H9 (cell line): ENCODE measurements around the gene ICAM2. TPM values are rescaled to one million over a fixed set of nuclear protein-coding genes. Genes with fewer than 3 reads are reported as not detected.

Source experiments
- DNase-seq: peaks from one replicate; pipeline ENCODE4 v3.0.0-alpha.2; 2017
- H2AFZ ChIP-seq: one replicate; pipeline ENCODE4 v1.6.1; 2013; ENCODE audit warnings: mild to moderate bottlenecking, low read length, control low read depth, moderate library complexity
- H2AK5ac ChIP-seq: 2 replicates; pipeline ENCODE4 v1.6.1; 2013; ENCODE audit warnings: low read length, control low read depth, mixed read lengths; ENCODE audit not compliant: insufficient read length
- H2BK120ac ChIP-seq: one replicate; pipeline ENCODE4 v1.6.1; 2013; ENCODE audit warnings: low read depth, mild to moderate bottlenecking, low read length, control low read depth, inconsistent platforms; ENCODE audit not compliant: poor library complexity, severe bottlenecking
- H2BK12ac ChIP-seq: 2 replicates; pipeline ENCODE4 v1.6.1; 2013; ENCODE audit warnings: low read length, control low read depth, mixed read lengths, low read depth; ENCODE audit not compliant: insufficient read length
- H2BK15ac ChIP-seq: 2 replicates; pipeline ENCODE4 v1.6.1; 2013; ENCODE audit warnings: low read depth, low read length, control low read depth
- H2BK20ac ChIP-seq: one replicate; pipeline ENCODE4 v1.6.1; 2013; ENCODE audit warnings: low read depth, mild to moderate bottlenecking, low read length, control low read depth, inconsistent platforms; ENCODE audit not compliant: poor library complexity, severe bottlenecking
- H2BK5ac ChIP-seq: 2 replicates; pipeline ENCODE4 v1.6.1; 2013; ENCODE audit warnings: low read length, control low read depth, mixed read lengths; ENCODE audit not compliant: insufficient read length
- H3K14ac ChIP-seq: 2 replicates; pipeline ENCODE4 v1.6.1; 2013; ENCODE audit warnings: low read length, control low read depth; ENCODE audit not compliant: insufficient read depth
- H3K18ac ChIP-seq: 2 replicates; pipeline ENCODE4 v1.6.1; 2013; ENCODE audit warnings: low read depth, mild to moderate bottlenecking, mixed read lengths, low read length, control low read depth; ENCODE audit not compliant: insufficient read length
- H3K23ac ChIP-seq: 2 replicates; pipeline ENCODE4 v1.6.1; 2013; ENCODE audit warnings: low read length, control low read depth, mixed read lengths, low read depth; ENCODE audit not compliant: insufficient read length
- H3K23me2 ChIP-seq: 2 replicates; pipeline ENCODE4 v1.6.1; 2013; ENCODE audit warnings: low read depth, mild to moderate bottlenecking, mixed read lengths, low read length, control low read depth; ENCODE audit not compliant: insufficient read length, poor library complexity, severe bottlenecking
- H3K27ac ChIP-seq: 2 replicates; pipeline ENCODE4 v1.5.1; 2013; ENCODE audit warnings: low read length, control low read depth, mixed read lengths, low read depth; ENCODE audit not compliant: insufficient read length
- H3K27me3 ChIP-seq: 2 replicates; pipeline ENCODE4 v1.6.1; 2013; ENCODE audit warnings: low read length, control low read depth, inconsistent platforms; ENCODE audit not compliant: insufficient read depth
- H3K4ac ChIP-seq: 2 replicates; pipeline ENCODE4 v1.6.1; 2013; ENCODE audit warnings: low read depth, mild to moderate bottlenecking, control low read depth, inconsistent platforms, low read length, moderate library complexity
- H3K4me1 ChIP-seq: 2 replicates; pipeline ENCODE4 v1.6.1; 2013; ENCODE audit warnings: low read length, control low read depth, inconsistent platforms; ENCODE audit not compliant: insufficient read depth
- H3K4me2 ChIP-seq: 2 replicates; pipeline ENCODE4 v1.6.1; 2013; ENCODE audit warnings: low read length, control low read depth, mixed read lengths; ENCODE audit not compliant: insufficient read length, insufficient read depth
- H3K56ac ChIP-seq: 2 replicates; pipeline ENCODE4 v1.6.1; 2013; ENCODE audit warnings: low read depth, mild to moderate bottlenecking, mixed read lengths, low read length, control low read depth; ENCODE audit not compliant: insufficient read length
- H3K79me1 ChIP-seq: 2 replicates; pipeline ENCODE4 v1.6.1; 2013; ENCODE audit warnings: low read depth, mild to moderate bottlenecking, moderate library complexity, low read length, control low read depth, inconsistent platforms; ENCODE audit not compliant: insufficient read depth, poor library complexity, severe bottlenecking
- H3K79me2 ChIP-seq: 2 replicates; pipeline ENCODE4 v1.6.1; 2013; ENCODE audit warnings: low read length, control low read depth, inconsistent platforms; ENCODE audit not compliant: insufficient read depth
- H3K9ac ChIP-seq: 2 replicates; pipeline ENCODE4 v1.6.1; 2013; ENCODE audit warnings: low read length, control low read depth, mixed read lengths; ENCODE audit not compliant: insufficient read length; ENCODE audit errors: extremely low read depth
- H3K9me3 ChIP-seq: one replicate; pipeline ENCODE4 v1.6.1; 2013; ENCODE audit warnings: low read depth, low read length, inconsistent platforms; ENCODE audit not compliant: control insufficient read depth
- H3T11ph ChIP-seq: one replicate; pipeline ENCODE4 v1.6.1; 2013; ENCODE audit warnings: mild to moderate bottlenecking, low read length, control low read depth, inconsistent platforms
- H4K20me1 ChIP-seq: one replicate; pipeline ENCODE4 v1.6.1; 2013; ENCODE audit not compliant: control insufficient read depth, insufficient read length, insufficient read depth
- H4K5ac ChIP-seq: 2 replicates; pipeline ENCODE4 v1.6.1; 2013; ENCODE audit warnings: low read depth, mild to moderate bottlenecking, mixed read lengths, low read length, control low read depth; ENCODE audit not compliant: insufficient read length
- H4K8ac ChIP-seq: replicated peaks from 2 replicates; pipeline ENCODE4 v1.6.1; 2013; ENCODE audit warnings: low read length, control low read depth, mixed read lengths, low read depth; ENCODE audit not compliant: insufficient read length
- H4K91ac ChIP-seq: 2 replicates; pipeline ENCODE4 v1.6.1; 2013; ENCODE audit warnings: low read depth, mild to moderate bottlenecking, moderate library complexity, mixed read lengths, low read length, control low read depth; ENCODE audit not compliant: insufficient read length
- H3K27ac Mint-ChIP-seq, 3 experiments: 2 replicates in 2 of 3; 3 replicates in 1 of 3; pipeline ENCODE4 v1.8.0; 2020 to 2021; ENCODE audit warnings: mixed read lengths in 3 of 3, mild to moderate bottlenecking in 1 of 3, moderate library complexity in 1 of 3
- H3K27me3 Mint-ChIP-seq: 2 replicates; pipeline ENCODE4 v1.8.0; 2021; ENCODE audit warnings: low read depth, mild to moderate bottlenecking, moderate library complexity, mixed read lengths
- H3K36me3 Mint-ChIP-seq, 3 experiments: 2 replicates in 2 of 3; 3 replicates in 1 of 3; pipeline ENCODE4 v1.8.0; 2020 to 2021; ENCODE audit warnings: low read depth in 3 of 3, mixed read lengths in 3 of 3; ENCODE audit not compliant: insufficient read depth in 1 of 3
- H3K4me1 Mint-ChIP-seq, 2 experiments: 2 replicates each; pipeline ENCODE4 v1.8.0; 2020; ENCODE audit warnings: mixed read lengths in 2 of 2
- H3K4me3 Mint-ChIP-seq, 2 experiments: 2 replicates in 1 of 2; 3 replicates in 1 of 2; pipeline ENCODE4 v1.8.0; 2020 to 2021; ENCODE audit warnings: mild to moderate bottlenecking in 2 of 2, mixed read lengths in 2 of 2, moderate library complexity in 1 of 2
- H3K9me3 Mint-ChIP-seq, 2 experiments: 2 replicates in 1 of 2; 3 replicates in 1 of 2; pipeline ENCODE4 v1.8.0; 2020; ENCODE audit warnings: mild to moderate bottlenecking in 2 of 2, mixed read lengths in 2 of 2, moderate library complexity in 1 of 2
- CTCF ChIP-seq: fragments of 200-600 bp; sonication (generic); conservative IDR thresholded peaks from 3 replicates; pipeline ENCODE4 v1.8.0; 2021; ENCODE audit warnings: antibody characterized with exemption, mild to moderate bottlenecking
- whole genome bisulfite sequencing: extraction: QIAGEN DNeasy Blood & Tissue Kit; methylation state at CpG from one replicate; pipeline ENCODE4 v1.1.7; 2013; ENCODE audit warnings: missing lambda C conversion rate, low lambda C conversion rate, mixed read lengths; ENCODE audit not compliant: insufficient read length; ENCODE audit errors: extremely low coverage; 5-methylcytosine and 5-hydroxymethylcytosine counted together
- total RNA-seq: library from RNA; stranded (reverse); gene quantifications from 2 replicates; pipeline ENCODE4 v1.2.1, GENCODE V29; 2021

The ICAM2 gene
- total RNA-seq, 1 experiment from 2014 or later = 0.28 TPM

GRCh38 chr17:64041912-64042311 is 21.5 kb upstream of the ICAM2 start:
- WGBS = no CpG with 5 or more reads among the region's 11 CpGs
- Histone ChIP-seq H3K79me1 (no peaks in the 10 kb centered on the region), H2AK5ac (no peak overlapping the region), H4K20me1 (no peaks in the 10 kb centered on the region), H3T11ph (no peak overlapping the region), H3K56ac (no peak overlapping the region), H3K27me3 (no peaks in the 10 kb centered on the region), H2BK12ac (no peak overlapping the region), H2BK20ac (no peak overlapping the region), H3K14ac (no peak overlapping the region), H3K9ac (no peak overlapping the region), H3K23me2 (no peaks in the 10 kb centered on the region), H3K4me2 (no peak overlapping the region), H3K4ac (no peak overlapping the region), H3K18ac (no peak overlapping the region), H4K91ac (no peak overlapping the region), H3K27ac (no peak overlapping the region), H4K5ac (no peak overlapping the region), H4K8ac (no peak overlapping the region), H2BK5ac (no peak overlapping the region), H2AFZ (no peak overlapping the region), H3K9me3 (no peaks in the 10 kb centered on the region), H3K4me1 (no peaks in the 10 kb centered on the region), H3K79me2 (no peaks in the 10 kb centered on the region), H3K23ac (no peak overlapping the region), H2BK15ac (no peak overlapping the region), H2BK120ac (no peak overlapping the region)
- peaks cover 0 to 12% (median 1%) of the 10 kb centered on the region in 3 experiments; a peak in 1 of 7 replicates for H3K36me3 Mint-ChIP-seq
- no peak for TF ChIP-seq CTCF
- H3K27me3 Mint-ChIP-seq = no peaks in the 10 kb centered on the region
- H3K4me3 Mint-ChIP-seq = no peak overlapping the region
- no peaks in the 10 kb centered on the region for H3K4me1 Mint-ChIP-seq
- H3K27ac Mint-ChIP-seq = no peak overlapping the region
- no peaks in the 10 kb centered on the region for H3K9me3 Mint-ChIP-seq
- DNase-seq = no peak
